Amniotic epithelial cell (primary cell): ENCODE results near the gene ABCA6.
"Not testable (repeated sequence)": the region's sequence is repeated elsewhere in the genome, so short reads cannot be mapped to it uniquely, and the experiment has no call there.

Experiments
- DNase-seq: peaks from one replicate; pipeline ENCODE4 v3.0.0-alpha.2; 2010; ENCODE audit warnings: low read depth

Gene ABCA6

GRCh38 chr17:69141431-69142174 is at the start of gene ABCA6:
Gene ABCA6 (minus strand): TSS chr17:69141895. CDS start chr17:69140703, 1,192 bp downstream.
- DNase-seq, result peak; percentile 82

- no peak for DNase-seq
Observed at GRCh38 chr17:69188796-69189195, 47.1 kb upstream of the ABCA6 start.

GRCh38 chr17:69188064-69188463 is 46.4 kb upstream of the ABCA6 start:
- DNase-seq, result no peak

- no peak for DNase-seq
Observed at GRCh38 chr17:69187294-69187693, 45.6 kb upstream of the ABCA6 start.

- peak; percentile 69 for DNase-seq
Observed at GRCh38 chr17:69179227-69179952, 37.7 kb upstream of the ABCA6 start.

- DNase-seq, result no peak
Observed at GRCh38 chr17:69176457-69176795, 34.7 kb upstream of the ABCA6 start.

GRCh38 chr17:69175625-69176456 is 34.1 kb upstream of the ABCA6 start:
- DNase-seq, result peak; percentile 89

GRCh38 chr17:69175262-69175624 is 33.5 kb upstream of the ABCA6 start:
- DNase-seq, result no peak

- no peak for DNase-seq
Observed at GRCh38 chr17:69173118-69173517, 31.4 kb upstream of the ABCA6 start.

- DNase-seq, result no peak
Observed at GRCh38 chr17:69170377-69170776, 28.7 kb upstream of the ABCA6 start.

GRCh38 chr17:69168642-69169041 is 26.9 kb upstream of the ABCA6 start:
- DNase-seq, result not testable (repeated sequence)

GRCh38 chr17:69166957-69167356 is 25.3 kb upstream of the ABCA6 start:
- DNase-seq, result no peak

- DNase-seq, result no peak
Observed at GRCh38 chr17:69164206-69164605, 22.5 kb upstream of the ABCA6 start.

- no peak for DNase-seq
Observed at GRCh38 chr17:69159418-69159817, 17.7 kb upstream of the ABCA6 start.

- no peak for DNase-seq
Observed at GRCh38 chr17:69154267-69154666, 12.6 kb upstream of the ABCA6 start.

- DNase-seq, result no peak
Observed at GRCh38 chr17:69150333-69150732, 8.6 kb upstream of the ABCA6 start.

GRCh38 chr17:69147460-69147859 is 5.8 kb upstream of the ABCA6 start:
- no peak for DNase-seq

GRCh38 chr17:69144331-69145255 is 2.9 kb upstream of the ABCA6 start:
- DNase-seq, result no peak

GRCh38 chr17:69143683-69144231 is 2.1 kb upstream of the ABCA6 start:
- no peak for DNase-seq

- DNase-seq, result no peak
Observed at GRCh38 chr17:69143151-69143550, 1.5 kb upstream of the ABCA6 start.

GRCh38 chr17:69142175-69142802 is 594 bp upstream of the ABCA6 start:
- peak; percentile 78 for DNase-seq
